Occipital lobe (tissue), 2 donors: ENCODE data around the gene FLNB. TPM values are rescaled to one million over a fixed set of nuclear protein-coding genes. Genes with fewer than 3 reads are reported as not detected.
"Not testable (repeated sequence)": the region's sequence is repeated elsewhere in the genome, so short reads cannot be mapped to it uniquely, and the experiment has no call there.

Experiments used
- DNase-seq: peaks from one replicate; lab custom pipeline; 2025; lab: John Stamatoyannopoulos, UW
- total RNA-seq: library from RNA; depleted of rRNA; stranded (reverse); fragments of >200 nt; gene quantifications from one replicate; pipeline ENCODE4 v1.2.3, GENCODE V29; 2014

The FLNB gene
- total RNA-seq, 1 donor from 2014 or later, result 27.6 TPM

DNA sequence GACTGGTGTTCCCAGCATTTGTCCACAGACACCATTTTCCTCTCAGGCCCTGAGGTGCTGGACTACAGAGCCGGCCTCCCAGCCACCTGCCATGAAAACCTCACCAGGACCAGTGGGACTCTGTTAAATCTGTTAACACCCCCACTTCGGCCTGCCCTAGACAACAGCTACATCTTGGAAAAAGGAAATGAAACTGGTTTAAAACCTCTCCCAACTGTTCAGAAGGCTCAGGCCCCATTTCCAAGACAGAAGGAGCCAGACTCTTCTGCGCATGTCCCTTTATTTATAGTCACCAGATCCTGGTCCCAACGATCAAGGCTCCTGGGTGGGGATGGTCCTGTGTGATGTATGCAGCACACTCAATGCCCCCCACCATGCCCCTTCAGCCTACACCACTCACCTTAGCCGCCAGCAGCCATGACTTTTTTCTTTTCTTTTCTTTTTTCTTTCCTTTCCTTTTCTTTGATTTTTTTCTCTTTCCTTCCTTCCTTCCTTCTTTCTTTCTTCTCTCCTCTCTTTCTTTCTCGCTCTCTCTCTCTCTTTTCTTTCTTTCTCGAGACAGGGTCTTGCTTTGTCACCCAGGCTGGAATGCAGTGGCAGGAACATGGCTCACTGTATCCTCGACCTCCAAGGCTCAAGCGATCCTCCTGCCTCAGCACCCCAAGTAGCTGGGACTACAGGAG, 25.5 kb upstream of the FLNB start:
- DNase-seq, result no peak

DNA sequence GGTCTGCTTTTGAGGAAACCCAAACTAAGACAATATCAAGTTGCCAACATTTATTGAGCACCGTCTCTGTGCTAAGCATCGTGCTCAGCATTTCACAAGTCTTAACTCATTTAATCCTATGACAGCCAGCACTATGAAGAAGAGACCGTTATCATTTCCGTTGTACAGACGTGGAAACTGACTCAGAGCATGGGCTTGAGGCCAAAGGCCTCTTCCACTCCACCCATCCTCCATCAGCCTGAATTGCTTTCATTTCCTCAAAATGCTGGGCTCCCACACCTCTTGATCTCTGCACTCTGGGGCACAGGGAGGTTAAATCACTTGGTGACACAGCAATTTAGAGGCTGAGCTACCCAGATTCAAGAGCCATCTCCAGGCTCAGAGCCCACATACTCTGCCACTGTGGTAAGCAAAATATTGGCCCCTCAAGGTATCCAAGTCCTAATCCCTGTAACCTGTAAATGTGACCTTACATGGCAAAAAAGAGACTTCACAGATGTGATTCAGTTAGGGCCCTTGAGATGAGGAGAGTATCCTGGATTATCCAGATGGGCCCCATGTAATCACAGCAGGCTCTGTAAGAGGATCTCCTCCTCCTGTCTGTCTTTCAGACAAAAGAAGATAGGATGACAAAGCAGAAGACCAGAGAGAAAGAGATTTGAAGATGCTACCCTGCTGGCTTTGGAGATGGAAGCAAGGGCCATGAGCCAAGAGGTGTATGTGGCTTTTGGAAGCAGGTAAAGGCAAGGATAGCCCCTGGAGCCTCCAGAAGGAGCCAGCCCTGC, 24.3 kb upstream of the FLNB start:
- DNase-seq, result no peak

DNA sequence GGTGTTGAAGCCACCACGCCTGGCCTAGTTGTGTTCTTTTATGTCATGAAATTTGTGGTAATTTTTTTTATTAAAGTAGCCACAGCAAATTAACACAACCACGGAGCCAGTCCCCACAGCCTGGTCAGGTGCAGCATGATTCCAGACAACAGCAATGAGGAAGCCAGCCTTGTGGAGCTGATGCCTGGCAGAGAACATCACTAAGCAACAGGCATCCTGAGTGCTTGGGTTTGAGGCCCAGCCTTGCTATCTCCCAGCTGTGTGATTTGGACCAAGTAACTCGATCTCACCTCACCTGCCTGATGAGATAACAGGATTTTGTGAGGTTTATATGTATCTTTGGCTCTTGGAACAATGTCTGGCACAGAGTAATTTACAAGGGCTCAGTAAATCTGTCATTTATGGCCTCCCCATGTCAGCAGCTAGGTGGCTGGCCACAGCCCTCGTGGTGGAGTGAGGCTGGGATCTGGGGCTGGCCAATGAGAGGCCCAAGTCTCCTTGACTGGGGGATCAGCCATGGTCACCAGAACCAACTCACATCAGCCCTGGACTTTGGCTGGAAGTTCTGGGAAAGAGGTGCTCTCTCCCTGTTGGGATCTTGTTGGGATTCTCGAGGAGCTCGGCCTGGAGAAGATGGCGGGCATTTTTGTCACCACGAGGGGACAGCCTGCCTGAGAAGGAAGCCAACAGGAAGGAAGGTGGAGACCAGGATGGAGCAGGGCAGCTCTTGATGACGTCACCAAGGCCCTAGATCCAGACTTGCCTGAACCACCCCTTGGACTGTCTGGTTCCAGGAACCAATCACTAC, 22.8 kb upstream of the FLNB start:
- no peak for DNase-seq

DNA sequence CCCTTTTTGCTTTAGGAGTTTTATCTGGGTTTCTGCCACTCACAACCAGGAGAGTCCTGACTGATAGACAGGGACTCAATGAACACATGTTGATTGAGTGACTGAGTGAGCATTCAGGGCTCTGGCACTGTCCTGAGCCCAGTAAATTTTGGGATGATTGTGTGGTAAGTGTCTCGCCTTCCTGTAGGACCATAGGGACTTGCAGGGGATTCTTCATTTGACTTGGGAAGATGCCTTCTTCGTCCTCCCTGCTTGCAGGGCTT, 22.3 kb upstream of the FLNB start:
- DNase-seq, result no peak

DNA sequence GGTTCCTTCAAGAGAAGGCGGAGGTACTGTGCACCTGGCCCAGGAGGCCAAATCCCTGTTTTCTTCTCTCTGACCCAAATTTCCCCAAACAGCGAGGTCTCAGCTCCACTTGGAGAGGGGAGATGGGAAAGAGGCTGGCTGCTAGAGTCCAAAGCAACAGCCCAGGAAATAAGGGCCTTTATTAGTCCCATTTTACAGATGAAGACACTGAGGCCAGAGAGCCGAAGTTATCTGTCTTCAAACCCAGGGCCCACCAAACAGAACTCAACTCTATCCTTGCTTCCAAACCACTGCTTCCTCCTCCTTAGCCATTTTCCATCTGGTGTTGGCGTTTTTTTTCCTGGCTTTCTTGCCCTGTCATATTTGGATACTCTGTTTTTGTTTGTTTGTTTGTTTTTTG, 22.0 kb upstream of the FLNB start:
- DNase-seq, result no peak

DNA sequence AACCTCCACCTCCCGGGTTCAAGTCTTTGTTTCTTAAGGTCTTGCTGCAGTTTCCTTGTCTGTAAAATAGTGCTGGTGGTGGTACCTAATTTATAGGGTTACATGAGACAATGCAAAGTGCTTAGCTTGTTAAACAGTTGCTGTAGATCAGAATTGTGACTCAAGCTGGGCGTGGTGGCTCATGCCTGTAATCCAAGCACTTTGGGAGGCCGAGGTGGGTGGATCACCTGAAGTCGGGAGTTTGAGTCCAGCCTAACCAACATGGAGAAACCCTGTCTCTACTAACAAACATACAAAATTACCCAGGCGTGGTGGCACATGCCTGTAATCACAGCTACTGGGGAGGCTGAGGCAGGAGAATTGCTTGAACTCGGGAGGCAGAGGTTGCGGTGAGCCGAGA, 19.0 kb upstream of the FLNB start:
- not testable (repeated sequence) for DNase-seq

DNA sequence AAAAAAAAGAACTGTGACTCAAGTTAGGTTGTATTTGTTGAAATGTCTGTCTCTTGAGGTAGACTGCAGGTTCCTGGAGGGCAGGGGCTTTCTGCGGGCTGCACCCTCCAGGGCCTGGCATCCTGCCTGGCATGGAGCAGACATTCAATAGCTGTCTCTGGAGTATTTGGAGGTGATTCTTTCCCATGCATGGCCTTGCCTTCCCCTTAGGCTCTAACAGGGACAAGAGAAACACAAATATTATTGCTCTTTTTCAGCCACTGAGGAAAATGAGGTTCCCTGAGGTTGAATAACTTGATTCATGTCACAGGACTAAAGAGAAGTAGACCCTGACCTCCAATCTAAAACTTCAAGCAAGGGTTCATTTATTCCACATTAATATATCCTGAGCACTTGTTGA, 18.6 kb upstream of the FLNB start:
- DNase-seq, result no peak

DNA sequence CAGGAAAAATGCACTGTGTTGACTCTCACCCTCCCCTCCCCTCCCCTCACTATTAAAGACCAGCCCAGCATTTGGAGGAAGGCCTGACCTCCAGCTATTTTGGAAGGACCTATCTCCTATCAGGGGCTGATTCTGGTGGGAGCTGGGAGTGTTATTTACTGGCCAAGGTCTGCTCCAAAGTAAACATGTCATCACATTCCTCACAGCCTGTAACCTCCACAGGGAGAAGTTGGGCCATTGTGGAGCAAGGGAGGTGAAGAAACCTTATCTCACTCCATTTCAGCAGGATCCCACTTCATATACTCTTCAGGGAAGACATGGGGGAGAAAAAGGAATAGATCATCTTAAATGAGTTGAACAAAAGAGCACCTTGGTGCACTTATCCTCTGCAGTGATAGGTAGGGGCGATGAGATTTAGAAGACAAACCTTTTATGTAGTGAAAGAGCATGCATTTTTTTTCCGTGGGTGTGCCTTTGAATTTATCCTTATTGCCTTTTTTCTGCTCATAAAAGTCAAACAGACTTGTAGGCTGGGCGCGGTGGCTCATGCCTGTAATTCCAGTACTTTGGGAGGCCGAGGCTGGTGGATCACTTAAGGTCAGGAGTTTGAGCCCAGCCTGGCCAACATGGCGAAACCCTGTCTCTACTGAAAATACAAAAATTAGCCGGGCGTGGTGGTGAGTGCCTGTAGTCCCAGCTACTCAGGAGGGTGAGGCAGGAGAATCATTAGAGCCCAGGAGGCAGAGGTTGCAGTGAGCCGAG, 15.6 kb upstream of the FLNB start:
- no peak for DNase-seq

DNA sequence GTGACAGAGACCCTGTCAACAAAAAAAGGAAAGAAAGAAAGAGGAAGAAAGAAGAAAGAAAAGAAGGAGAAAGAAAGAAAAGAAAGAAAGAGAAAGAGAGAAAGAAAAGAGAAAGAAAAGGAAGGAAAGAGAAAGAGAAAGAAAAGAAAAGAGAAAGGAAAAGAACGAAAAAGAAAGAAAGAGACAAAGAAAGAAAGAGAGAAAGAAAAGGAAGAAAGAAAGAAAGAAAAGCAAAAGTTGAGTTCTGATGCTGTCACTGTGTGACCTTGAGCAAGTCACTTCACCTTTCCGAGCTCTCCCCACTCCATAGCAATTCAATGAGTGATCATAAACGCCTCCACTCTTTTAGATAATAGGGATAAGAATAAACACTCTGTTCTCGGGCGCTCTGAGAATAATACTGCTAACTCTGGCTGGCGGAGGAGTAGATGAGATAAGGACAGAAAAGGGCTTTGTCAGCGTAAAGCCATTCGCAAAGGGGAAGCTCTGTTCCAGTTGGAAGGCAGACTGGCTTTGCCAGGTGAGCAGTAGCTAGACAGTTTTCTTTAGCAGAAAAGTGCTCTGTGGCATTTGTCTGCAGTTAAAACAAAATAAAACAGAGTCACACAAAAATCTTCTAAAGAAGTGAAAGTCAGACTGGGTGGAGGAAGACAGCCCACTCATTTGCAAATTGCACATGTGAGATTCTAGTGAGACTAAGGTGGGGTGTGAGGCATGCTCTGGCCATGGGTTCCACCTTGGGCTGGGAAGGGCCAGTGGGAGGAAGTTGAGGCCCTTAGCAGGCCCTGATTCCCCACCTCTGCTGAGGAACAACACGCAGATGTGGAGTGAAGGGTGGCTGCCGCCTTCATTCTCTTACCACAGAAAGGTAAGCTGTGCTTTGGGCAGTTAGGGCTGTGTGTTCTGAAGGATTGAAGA, 9.6 kb upstream of the FLNB start:
- no peak for DNase-seq

DNA sequence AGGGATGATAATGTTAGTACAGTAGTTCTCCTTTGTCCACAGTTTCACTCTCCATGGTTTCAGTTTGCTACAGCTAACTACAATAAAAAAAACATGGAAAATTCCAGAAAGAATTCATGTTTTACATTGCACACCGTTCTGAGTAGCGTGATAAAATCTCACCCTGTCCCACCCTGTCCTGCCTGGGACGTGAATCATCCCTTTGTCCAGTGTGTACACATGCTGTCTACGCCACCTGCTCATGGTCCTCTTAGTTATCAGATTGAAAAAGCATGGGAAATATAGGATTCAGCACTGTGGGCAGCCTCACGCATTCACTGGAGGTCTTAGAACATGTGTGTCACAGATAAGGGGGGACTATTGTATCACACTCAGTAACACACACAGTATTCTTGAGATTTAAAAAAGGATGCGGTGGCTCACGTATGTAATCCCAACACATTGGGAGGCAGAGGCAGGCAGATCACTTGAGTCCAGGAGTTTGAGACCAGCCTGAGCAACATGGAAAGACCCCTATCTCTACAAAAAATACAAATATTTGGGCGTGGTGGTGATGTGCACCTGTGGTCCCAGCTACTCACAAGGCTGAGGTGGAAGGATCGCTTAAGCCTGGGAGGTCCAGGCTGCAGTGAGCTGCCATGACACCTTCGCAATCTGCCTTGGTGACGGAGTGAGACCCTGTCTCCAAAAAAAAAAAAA, 8.7 kb upstream of the FLNB start:
- DNase-seq, result no peak

DNA sequence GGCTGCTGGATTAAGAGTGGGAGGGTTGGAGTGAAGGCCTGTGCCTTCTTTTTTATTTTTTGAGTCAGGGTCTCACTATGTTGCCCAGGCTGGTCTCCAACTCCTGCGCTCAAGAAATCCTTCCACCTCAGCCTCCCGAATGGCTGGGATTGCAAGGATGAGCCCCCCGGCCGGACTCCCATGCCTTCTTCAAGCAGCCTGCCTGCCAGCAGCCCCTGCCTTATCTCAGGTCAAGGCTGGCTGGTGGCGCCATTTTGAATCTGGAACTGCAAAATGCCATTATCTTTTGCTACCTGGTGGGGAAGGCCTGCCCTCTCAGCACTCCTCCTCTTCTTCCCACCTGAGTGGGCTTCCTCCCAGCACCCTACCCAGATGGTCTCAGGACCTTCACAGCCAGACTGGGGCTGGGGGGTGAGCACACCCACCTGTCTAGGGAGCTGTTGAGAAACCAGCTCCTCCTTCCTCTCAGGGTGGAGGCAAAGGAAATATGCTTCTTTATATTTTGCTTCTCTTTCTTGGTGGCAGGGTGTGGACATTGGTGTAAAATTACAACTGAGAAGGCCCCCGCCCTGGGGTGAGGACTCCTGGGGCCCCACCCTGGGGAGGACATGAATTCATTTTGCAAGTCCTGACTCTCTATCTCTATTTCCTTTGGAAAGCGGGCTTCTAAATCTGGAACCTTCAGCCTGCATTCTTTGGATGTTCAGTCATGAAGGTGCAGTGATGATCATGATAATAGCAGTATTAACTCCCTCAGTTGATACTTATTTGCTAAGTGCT, 7.7 kb upstream of the FLNB start:
- no peak for DNase-seq

DNA sequence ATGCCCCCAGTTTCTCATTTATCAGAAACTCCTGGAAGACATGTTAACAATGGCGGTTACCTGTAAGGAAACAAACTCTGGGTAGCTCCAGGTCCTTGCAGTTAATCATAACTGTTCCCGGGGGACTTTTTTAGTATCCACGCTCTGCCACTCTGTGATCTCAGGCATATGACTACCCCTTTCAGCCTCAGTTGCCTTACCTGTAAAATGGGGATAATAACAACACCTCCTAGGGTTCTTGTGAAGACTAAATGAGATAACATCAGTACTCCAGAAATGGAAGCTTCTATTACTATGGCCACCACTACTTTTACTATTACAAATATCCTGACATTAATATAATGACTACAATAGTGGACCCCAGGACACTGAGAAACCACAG, 7.1 kb upstream of the FLNB start:
- no peak for DNase-seq

DNA sequence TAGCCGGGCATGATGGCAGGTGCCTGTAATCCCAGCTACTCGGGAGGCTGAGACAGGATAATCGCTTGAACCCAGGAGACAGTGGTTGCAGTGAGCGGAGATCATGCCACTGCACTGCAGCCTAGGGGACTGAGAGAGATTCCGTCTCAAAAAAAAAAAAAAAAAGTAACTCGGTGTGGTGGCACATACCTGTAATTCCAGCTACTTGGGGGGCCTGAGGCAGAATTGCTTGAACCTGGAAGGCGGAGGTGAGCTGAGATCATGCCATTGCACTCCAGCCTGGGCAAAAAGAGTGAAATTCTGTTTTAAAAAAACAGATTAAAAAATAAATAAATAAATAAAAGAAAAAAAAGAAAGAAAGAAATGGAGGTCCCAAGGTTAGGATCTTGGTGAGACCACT, 6.2 kb upstream of the FLNB start:
- DNase-seq, result no peak

DNA sequence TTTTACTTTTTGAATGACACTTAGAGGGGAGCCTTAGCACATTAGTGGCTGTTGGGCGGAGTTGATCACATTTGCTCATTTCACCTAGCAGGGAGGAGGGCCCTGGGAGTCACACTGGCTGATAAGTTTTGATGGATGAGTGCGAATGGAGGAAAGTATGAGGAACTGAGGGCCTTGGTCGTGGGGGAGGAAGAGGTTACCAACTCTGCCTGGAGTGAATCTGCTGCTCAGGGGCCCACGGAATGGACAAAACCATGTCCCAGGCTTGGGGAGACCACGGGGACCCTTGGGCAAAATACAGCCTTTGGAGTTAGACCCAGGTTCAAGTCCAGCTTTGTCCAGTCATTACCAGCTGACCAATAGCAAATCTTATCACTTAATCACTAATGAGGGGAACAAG, 5.1 kb upstream of the FLNB start:
- no peak for DNase-seq

DNA sequence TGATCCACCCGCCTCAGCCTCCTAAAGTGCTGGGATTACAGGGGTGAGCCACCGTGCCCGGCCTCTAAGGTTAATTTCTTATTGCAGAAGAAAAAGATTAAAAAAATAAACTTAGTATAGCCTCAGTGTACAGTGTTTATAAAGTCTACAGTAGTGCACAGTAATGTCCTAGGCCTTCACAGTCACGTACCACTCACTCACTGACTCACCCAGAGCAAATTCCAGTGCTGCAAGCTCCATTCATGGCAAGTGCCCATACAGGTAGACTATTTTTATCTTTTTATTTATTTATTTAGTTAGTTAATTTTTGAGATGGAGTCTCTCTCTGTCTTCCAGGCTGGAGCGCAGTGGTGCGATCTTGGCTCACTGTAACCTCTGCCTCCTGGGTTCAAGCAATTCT, 3.2 kb upstream of the FLNB start:
- DNase-seq, result no peak

DNA sequence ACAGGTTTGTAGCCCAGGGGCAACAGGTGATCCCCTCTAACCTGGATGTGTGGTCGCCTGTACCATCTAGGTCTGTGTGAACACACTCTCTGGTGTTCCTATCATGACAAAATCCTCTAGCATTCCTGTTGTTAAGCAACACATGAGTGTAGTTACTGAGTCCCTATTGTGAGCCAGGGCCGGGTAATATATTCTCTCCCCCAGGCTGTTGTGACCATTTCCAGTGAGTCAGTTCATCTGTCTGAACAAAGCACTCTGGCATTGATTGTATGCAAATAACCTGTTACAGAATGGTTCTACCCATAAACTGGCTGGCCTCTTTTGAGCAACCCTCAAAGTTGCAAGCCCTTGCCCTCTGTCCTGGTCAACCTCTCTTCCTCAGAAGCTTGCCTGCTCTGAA, 2.6 kb upstream of the FLNB start:
- no peak for DNase-seq

DNA sequence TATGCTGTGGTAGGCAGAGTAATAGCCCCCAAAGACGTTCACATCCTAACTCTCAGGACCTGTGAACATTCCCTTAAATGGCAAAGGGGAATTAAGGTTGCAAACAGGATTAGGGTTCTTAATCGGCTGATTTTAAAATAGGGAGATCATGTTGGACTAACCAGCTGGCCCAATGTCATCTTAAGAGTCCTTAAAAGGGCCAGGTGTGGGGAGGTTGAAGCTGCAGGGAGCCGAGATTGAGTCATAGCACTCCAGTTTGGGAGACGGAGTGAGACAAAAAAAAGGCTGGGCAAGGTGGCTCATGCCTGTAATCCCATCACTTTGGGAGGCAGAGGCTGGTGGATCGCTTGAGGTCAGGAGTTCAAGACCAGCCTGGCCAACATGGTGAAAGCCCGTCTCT, 1.6 kb upstream of the FLNB start:
- no peak for DNase-seq

DNA sequence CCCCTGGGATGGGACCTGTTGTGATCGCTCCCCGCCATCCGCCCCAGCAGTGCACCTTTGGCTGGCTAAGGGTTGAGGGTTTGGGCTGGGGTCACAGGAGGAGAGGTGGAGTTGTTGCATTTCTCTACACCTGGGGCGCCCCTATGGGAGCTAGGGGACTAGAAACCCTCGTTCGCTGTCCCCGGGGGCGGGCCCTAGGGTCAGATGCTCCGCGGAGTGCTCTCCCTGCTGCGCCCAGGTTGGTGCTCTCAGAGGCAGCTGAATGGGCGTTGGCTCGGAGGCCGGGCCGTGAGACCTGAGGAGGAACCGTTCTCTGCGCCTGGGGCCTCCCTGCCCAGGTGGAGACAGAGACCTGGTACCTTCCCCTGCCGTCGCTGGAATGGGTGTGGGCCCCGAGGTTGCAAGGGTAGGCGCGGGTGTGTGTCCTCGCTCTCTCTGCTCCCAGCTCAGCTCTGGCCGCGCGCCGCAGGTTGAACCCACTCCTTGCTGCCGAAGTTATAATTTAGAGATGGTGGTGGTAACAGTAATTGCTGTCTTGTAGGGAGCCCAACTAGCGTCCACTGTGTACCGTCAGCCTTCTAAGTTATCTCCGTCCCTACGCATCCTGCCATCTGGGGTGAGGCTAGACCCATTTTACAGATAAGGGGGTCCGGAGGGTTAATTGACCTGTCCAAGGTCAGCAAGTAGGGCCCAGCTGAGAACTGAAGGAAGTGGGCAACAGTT, 965 bp downstream of the FLNB start:
- no peak for DNase-seq
